GM10266 (cell line): Measurements from ENCODE around the gene MAN2B2.

Experiments
- DNase-seq: peaks from one replicate; pipeline ENCODE4 v3.0.0; 2012; ENCODE audit errors: extremely low spot score
- TF ChIP-seq, protein P1 (sequence below): IDR thresholded peaks from 2 replicates; pipeline ENCODE4 v1.5.1; 2012; ENCODE audit warnings: mild to moderate bottlenecking, low read depth; ENCODE audit not compliant: control insufficient read depth, insufficient read depth; ENCODE audit errors: missing control alignments

Gene MAN2B2

DNA sequence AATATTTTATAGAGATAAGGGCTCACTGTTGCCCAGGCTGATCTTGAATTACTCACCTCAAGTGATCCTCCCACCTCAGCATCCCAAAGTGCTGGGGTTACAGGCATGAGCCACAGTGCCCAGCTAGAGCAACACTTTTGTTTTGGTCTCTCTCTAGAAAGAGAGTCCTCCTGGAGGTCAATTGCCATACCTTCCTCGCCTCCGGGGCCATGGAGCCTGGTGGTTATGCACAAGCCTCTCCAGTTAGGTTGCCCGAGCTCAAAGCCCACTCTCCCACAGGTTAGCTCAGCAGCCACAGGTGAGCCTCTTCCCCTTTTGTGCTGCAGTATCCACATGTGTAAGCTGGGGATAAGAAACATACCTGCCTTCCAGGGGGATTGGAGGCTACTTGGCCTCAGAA lies 24.2 kb upstream of the MAN2B2 start:
- TF ChIP-seq, protein P1, sequence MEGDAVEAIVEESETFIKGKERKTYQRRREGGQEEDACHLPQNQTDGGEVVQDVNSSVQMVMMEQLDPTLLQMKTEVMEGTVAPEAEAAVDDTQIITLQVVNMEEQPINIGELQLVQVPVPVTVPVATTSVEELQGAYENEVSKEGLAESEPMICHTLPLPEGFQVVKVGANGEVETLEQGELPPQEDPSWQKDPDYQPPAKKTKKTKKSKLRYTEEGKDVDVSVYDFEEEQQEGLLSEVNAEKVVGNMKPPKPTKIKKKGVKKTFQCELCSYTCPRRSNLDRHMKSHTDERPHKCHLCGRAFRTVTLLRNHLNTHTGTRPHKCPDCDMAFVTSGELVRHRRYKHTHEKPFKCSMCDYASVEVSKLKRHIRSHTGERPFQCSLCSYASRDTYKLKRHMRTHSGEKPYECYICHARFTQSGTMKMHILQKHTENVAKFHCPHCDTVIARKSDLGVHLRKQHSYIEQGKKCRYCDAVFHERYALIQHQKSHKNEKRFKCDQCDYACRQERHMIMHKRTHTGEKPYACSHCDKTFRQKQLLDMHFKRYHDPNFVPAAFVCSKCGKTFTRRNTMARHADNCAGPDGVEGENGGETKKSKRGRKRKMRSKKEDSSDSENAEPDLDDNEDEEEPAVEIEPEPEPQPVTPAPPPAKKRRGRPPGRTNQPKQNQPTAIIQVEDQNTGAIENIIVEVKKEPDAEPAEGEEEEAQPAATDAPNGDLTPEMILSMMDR = no peak
- DNase-seq = no peak

DNA sequence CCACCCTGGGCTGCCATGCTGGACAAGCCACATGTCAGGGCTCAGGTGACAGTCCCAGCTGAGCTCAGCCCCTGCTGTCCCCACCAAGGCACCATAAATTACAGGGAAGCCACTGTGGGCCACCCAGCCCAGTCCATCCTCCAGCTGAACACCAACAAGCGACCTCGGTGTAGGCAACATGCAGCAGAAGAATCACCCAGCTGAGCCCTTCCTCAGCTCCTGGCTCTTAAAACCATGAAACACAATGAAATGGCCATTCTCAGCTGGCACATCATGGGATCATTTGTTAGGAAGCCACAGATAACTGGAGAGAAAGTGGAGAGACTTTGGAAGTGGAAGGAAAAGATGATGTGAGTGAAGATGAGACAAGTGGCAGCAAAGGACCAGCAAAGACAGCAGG lies 23.3 kb upstream of the MAN2B2 start:
- TF ChIP-seq, protein P1 = no peak
- DNase-seq = no peak

DNA sequence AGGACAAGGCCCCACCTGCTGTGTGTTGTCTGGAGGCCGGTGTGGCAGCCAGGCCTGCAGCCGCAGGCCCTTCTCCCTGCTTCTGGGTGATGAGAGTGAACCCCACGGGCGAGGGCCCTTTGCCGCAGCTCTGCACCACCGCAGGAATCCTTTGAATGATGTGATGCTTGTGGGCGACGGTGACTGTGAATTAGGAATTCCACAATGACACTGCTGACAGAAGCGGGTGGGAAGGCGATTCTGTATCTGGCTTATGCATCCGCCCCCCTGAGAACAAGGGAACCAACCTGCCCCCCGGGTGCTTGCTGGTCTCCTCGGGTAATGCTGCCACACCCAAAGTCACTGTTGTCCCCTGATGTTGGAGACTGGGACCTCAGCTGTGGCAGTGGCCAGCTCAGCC lies 19.5 kb upstream of the MAN2B2 start:
- no peak for DNase-seq
- TF ChIP-seq, protein P1 = no peak

DNA sequence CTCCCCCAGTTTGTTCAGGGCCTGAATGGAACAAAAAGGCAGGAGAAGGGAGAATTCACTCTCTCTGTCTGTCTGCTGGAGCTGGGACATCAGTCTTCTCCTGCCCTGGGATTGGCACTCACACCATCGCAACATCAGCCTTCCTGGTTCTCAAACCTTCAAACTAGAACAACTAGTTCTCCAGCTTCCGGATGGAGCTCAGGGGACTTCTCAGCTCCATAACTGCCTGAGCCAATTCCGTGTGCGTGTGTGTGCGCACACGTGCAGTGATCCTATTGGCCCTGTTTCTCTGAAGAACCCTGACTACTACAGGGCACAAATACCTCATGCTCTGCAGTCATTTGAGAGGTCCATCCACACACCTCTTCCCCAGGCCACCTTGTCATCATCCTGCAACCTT lies 18.7 kb upstream of the MAN2B2 start:
- no peak for DNase-seq
- TF ChIP-seq, protein P1 = no peak

DNA sequence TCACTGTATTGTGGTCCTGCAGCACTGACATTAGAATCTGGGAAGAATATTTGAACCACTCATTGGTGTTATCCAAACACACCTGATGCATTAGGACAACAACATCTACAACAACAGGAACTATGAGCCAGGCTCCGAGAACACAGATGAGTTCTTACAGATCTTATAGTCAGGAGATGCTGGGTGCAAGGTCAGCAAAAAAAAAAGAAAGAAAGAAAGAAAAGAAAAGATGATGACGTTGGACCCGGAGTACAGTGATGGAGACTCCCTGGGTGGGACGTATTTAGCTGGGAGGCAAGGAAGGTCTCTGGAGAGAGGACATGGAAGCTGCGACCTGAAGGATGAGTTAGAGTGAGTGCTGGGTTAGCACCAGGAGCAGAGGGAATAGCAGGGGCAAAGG lies 17.8 kb upstream of the MAN2B2 start:
- no peak for DNase-seq
- TF ChIP-seq, protein P1 = no peak

DNA sequence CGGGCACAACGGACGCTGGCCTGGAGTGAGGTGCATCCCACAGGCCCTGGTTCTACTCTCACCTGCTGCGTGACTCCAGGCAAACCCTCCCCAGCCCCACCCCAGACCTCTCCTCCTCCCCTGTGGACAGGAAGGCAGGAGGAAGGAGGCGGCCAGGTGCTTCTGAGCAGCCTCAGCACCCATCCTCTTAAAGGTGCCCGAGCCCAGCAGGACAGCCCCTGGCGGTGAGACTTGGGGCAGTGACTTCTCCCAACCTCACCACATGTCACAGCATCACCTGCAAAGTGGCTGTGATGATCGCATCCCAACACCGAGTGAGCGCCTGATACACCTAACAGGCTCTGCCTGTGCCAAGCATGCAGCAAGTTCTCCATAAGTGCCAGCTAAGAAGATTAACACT lies 17.1 kb upstream of the MAN2B2 start:
- DNase-seq = no peak
- TF ChIP-seq, protein P1 = no peak

DNA sequence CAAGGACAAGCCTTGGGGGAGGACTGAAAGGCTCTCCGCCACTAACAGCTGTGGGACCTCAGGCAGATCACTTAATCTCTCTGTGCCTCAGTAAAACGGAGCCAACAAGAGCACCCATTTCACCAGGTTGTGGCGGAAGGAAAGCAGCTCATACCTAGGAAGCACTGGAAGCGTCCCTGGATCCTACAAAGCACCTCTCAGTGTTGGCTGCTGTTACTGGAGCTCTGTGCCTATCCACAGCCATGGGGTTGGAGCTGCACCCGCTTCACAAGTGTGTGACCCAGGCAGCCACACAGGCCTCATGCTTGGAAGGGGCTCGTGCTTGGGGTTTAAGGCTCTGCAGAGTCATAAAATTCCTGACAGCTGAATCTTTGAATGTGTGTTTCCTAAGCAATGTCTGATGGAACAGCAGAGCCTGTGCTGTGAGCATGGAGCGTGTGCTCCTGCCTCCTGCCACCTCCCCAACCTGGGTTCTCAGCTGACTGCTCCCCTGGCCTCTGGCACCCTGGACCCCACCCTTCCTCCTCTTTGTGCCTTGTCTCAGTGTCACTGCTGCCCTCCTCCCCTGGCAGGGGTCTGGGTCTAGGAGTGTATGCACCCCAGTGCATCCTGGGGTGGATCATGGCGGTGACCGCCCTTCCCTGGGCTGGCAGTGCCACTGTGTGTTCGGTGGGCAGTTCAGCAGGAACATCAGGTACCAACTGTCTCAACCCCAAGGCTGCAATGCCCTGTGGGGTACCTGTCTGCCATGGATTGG lies 14.4 kb upstream of the MAN2B2 start:
- no peak for DNase-seq
- TF ChIP-seq, protein P1 = no peak
